H1 (cell line): ENCODE measurements around the gene GYPC. TPM values are rescaled to one million over a fixed set of nuclear protein-coding genes. Genes with fewer than 3 reads are reported as not detected.

Source experiments
- CTCF ChIA-PET: fragments of 300-600 bp; sonication (Branson Sonifier 250); formaldehyde crosslinking; loops from one replicate; lab custom pipeline; 2021; ENCODE audit not compliant: partially characterized antibody; lab: Charles Lee
- POLR2A ChIA-PET: fragments of 300-600 bp; sonication (Branson Sonifier 250); formaldehyde crosslinking; loops from one replicate; lab custom pipeline; 2021; ENCODE audit warnings: inconsistent platforms; ENCODE audit not compliant: partially characterized antibody; lab: Charles Lee
- DNase-seq, 2 experiments: peaks; one replicate each; pipeline versions ENCODE4 v3.0.0 to v3.0.0-alpha.2; 2010 to 2022; ENCODE audit warnings: low spot score in 2 of 2, low read depth in 1 of 2, mixed read lengths in 1 of 2
- FAIRE-seq: peaks from 2 replicates; lab custom pipeline; 2011; peaks lifted over from hg19 to GRCh38; lab: Jason Lieb, UNC
- H2AFZ ChIP-seq: 2 replicates; pipeline ENCODE4 v1.8.1; 2012; ENCODE audit warnings: low read length, inconsistent platforms
- H2AK5ac ChIP-seq: 2 replicates; pipeline ENCODE4 v1.6.1; 2013; ENCODE audit warnings: low read depth, low read length
- H2BK120ac ChIP-seq: replicated peaks from 2 replicates; pipeline ENCODE3; 2013; ENCODE audit warnings: low read depth, low read length, inconsistent platforms
- H2BK12ac ChIP-seq: 2 replicates; pipeline ENCODE4 v1.6.1; 2013; ENCODE audit warnings: low read depth, low read length
- H2BK15ac ChIP-seq: 2 replicates; pipeline ENCODE4 v1.6.1; 2013; ENCODE audit warnings: low read length
- H2BK20ac ChIP-seq: 2 replicates; pipeline ENCODE4 v1.6.1; 2013; ENCODE audit warnings: low read length
- H2BK5ac ChIP-seq: 2 replicates; pipeline ENCODE4 v1.6.1; 2013; ENCODE audit warnings: low read depth, low read length
- H3K14ac ChIP-seq: 2 replicates; pipeline ENCODE4 v1.6.1; 2013; ENCODE audit warnings: inconsistent platforms; ENCODE audit not compliant: insufficient read length
- H3K18ac ChIP-seq: 2 replicates; pipeline ENCODE4 v1.6.1; 2013; ENCODE audit warnings: low read length; ENCODE audit errors: extremely low read depth
- H3K23ac ChIP-seq: 2 replicates; pipeline ENCODE4 v1.6.1; 2013; ENCODE audit warnings: inconsistent platforms; ENCODE audit not compliant: insufficient read length
- H3K23me2 ChIP-seq: 2 replicates; pipeline ENCODE4 v1.6.1; 2013; ENCODE audit warnings: low read depth, low read length
- H3K27ac ChIP-seq: 2 replicates; pipeline ENCODE4 v1.6.1; 2011; ENCODE audit warnings: low read depth, low read length, inconsistent platforms
- H3K27me3 ChIP-seq, 4 experiments: replicated peaks in 1 of 4; 1 replicate in 1 of 4; 2 replicates in 3 of 4; pipeline versions ENCODE4 v1.6.1 to v1.8.1; 2011 to 2013; ENCODE audit warnings: low read length in 3 of 4, mild to moderate bottlenecking in 3 of 4, inconsistent platforms in 2 of 4, mixed read lengths in 2 of 4, moderate library complexity in 1 of 4; ENCODE audit not compliant: control insufficient read depth in 3 of 4, insufficient read depth in 3 of 4; ENCODE audit errors: extremely low read depth in 1 of 4
- H3K36me3 ChIP-seq, 4 experiments: 2 replicates each; pipeline versions ENCODE4 v1.6.1 to v1.8.1; 2011 to 2013; ENCODE audit warnings: mild to moderate bottlenecking in 4 of 4, low read length in 3 of 4, moderate library complexity in 2 of 4, control low read depth in 1 of 4, inconsistent platforms in 1 of 4; ENCODE audit not compliant: insufficient read depth in 4 of 4, control insufficient read depth in 2 of 4
- H3K4ac ChIP-seq: replicated peaks from 2 replicates; pipeline ENCODE3; 2013; ENCODE audit warnings: low read length, low read depth, mixed read lengths, inconsistent platforms; ENCODE audit not compliant: insufficient read length
- H3K4me1 ChIP-seq, 4 experiments: replicated peaks in 1 of 4; 1 replicate in 1 of 4; 2 replicates in 3 of 4; pipeline versions ENCODE4 v1.6.1 to v1.8.1; 2011 to 2013; ENCODE audit warnings: low read length in 3 of 4, inconsistent platforms in 2 of 4, mixed read lengths in 1 of 4; ENCODE audit not compliant: insufficient read depth in 4 of 4, control insufficient read depth in 3 of 4
- H3K4me2 ChIP-seq, 2 experiments: 2 replicates each; pipeline versions ENCODE4 v1.6.1 to v1.8.1; 2011 to 2013; ENCODE audit warnings: low read depth in 2 of 2, low read length in 2 of 2, control low read depth in 1 of 2, inconsistent platforms in 1 of 2, mild to moderate bottlenecking in 1 of 2; ENCODE audit not compliant: insufficient read depth in 1 of 2
- H3K4me3 ChIP-seq, 4 experiments: fragments of 200-600, 300-600 bp in 1 of 4; sonication (generic), shearing (Covaris generic), sonication (Bioruptor Twin) in 1 of 4; 2 replicates each; pipeline versions ENCODE4 v1.5.1 to v1.8.1; 2011 to 2016; ENCODE audit warnings: low read length in 4 of 4, low read depth in 3 of 4, control low read depth in 2 of 4, inconsistent platforms in 2 of 4, mild to moderate bottlenecking in 2 of 4, mixed read lengths in 1 of 4, moderate library complexity in 1 of 4; ENCODE audit not compliant: insufficient read depth in 2 of 4; ENCODE audit errors: extremely low read depth in 1 of 4
- H3K56ac ChIP-seq: replicated peaks from 2 replicates; pipeline ENCODE3; 2013; ENCODE audit warnings: low read depth, mild to moderate bottlenecking, mixed read lengths, low read length, inconsistent platforms; ENCODE audit not compliant: insufficient read length
- H3K79me1 ChIP-seq: 2 replicates; pipeline ENCODE4 v1.6.1; 2013; ENCODE audit warnings: low read depth, low read length, control low read depth
- H3K79me2 ChIP-seq, 2 experiments: 2 replicates each; pipeline versions ENCODE4 v1.6.1 to v1.8.1; 2012 to 2013; ENCODE audit warnings: low read length in 2 of 2, mild to moderate bottlenecking in 2 of 2, inconsistent platforms in 1 of 2; ENCODE audit not compliant: insufficient read depth in 2 of 2, control insufficient read depth in 1 of 2
- H3K9ac ChIP-seq, 4 experiments: replicated peaks in 1 of 4; 1 replicate in 1 of 4; 2 replicates in 3 of 4; pipeline versions ENCODE4 v1.6.1 to v1.8.1; 2011 to 2013; ENCODE audit warnings: low read depth in 3 of 4, low read length in 3 of 4, control low read depth in 2 of 4, mild to moderate bottlenecking in 2 of 4, moderate library complexity in 2 of 4, inconsistent platforms in 1 of 4; ENCODE audit errors: extremely low read depth in 1 of 4
- H3K9me3 ChIP-seq, 2 experiments: 2 replicates each; pipeline versions ENCODE4 v1.6.1 to v1.8.1; 2012 to 2013; ENCODE audit warnings: mild to moderate bottlenecking in 2 of 2, moderate library complexity in 2 of 2, control low read depth in 1 of 2, inconsistent platforms in 1 of 2, low read depth in 1 of 2, low read length in 1 of 2, mixed read lengths in 1 of 2; ENCODE audit not compliant: insufficient read depth in 2 of 2
- H4K20me1 ChIP-seq, 2 experiments: replicated peaks in 1 of 2; 2 replicates each; pipeline versions ENCODE3 to v1.8.1; 2011 to 2013; ENCODE audit warnings: inconsistent platforms in 2 of 2, low read length in 2 of 2, mild to moderate bottlenecking in 1 of 2; ENCODE audit not compliant: insufficient read depth in 2 of 2, control insufficient read depth in 1 of 2
- H4K5ac ChIP-seq: 2 replicates; pipeline ENCODE4 v1.6.1; 2013; ENCODE audit warnings: low read length, low read depth, mixed read lengths, inconsistent platforms; ENCODE audit not compliant: insufficient read length
- H4K8ac ChIP-seq: 2 replicates; pipeline ENCODE4 v1.8.0; 2013; ENCODE audit warnings: mild to moderate bottlenecking, moderate library complexity, low read length, inconsistent platforms; ENCODE audit not compliant: insufficient read depth; ENCODE audit errors: extremely low read depth
- H4K91ac ChIP-seq: replicated peaks from 2 replicates; pipeline ENCODE3; 2013; ENCODE audit warnings: low read length, mixed read lengths, inconsistent platforms; ENCODE audit not compliant: insufficient read length
- BCL11A ChIP-seq, 2 experiments: IDR thresholded peaks; one replicate each; pipeline ENCODE4 v1.6.1; 2011; ENCODE audit warnings: low read depth in 2 of 2, low read length in 2 of 2, mild to moderate bottlenecking in 2 of 2
- BRCA1 ChIP-seq: IDR thresholded peaks from 2 replicates; pipeline ENCODE4 v1.6.1; 2012; ENCODE audit warnings: low read depth, low read length, improper control_type of control experiment
- CEBPB ChIP-seq: IDR thresholded peaks from 2 replicates; pipeline ENCODE4 v1.6.1; 2012; ENCODE audit warnings: low read depth, low read length
- E2F6 ChIP-seq: IDR thresholded peaks from 2 replicates; pipeline ENCODE4 v1.6.1; 2012; ENCODE audit warnings: inconsistent platforms
- FOSL1 ChIP-seq: IDR thresholded peaks from 2 replicates; pipeline ENCODE4 v1.6.1; 2011; ENCODE audit warnings: mild to moderate bottlenecking, low read depth, low read length, moderate library complexity; ENCODE audit not compliant: insufficient read depth
- HDAC2 ChIP-seq, 2 experiments: fragments of 300-600 bp in 1 of 2; sonication (generic) in 1 of 2; IDR thresholded peaks; 2 replicates each; pipeline ENCODE4 v1.6.1; 2011 to 2012; ENCODE audit warnings: low read depth in 2 of 2, low read length in 2 of 2, mild to moderate bottlenecking in 2 of 2, moderate library complexity in 2 of 2, borderline replicate concordance in 1 of 2, inconsistent platforms in 1 of 2
- KDM4A ChIP-seq: IDR thresholded peaks from one replicate; pipeline ENCODE4 v1.7.1; 2012; ENCODE audit warnings: low read depth, mild to moderate bottlenecking, moderate library complexity, low read length, inconsistent platforms; ENCODE audit not compliant: severe bottlenecking
- PHF8 ChIP-seq: fragments of 200-600 bp; sonication (generic); conservative IDR thresholded peaks from 2 replicates; pipeline ENCODE4 v1.7.1; 2012; ENCODE audit warnings: low read depth, mild to moderate bottlenecking, inconsistent platforms, low read length, moderate library complexity
- TAF7 ChIP-seq: optimal IDR thresholded peaks from 2 replicates; pipeline ENCODE3; 2011; ENCODE audit warnings: low read depth, mild to moderate bottlenecking, inconsistent platforms, low read length, moderate library complexity, borderline replicate concordance
- TBP ChIP-seq: IDR thresholded peaks from 2 replicates; pipeline ENCODE4 v1.6.1; 2011; ENCODE audit warnings: low read depth, low read length, improper control_type of control experiment
- TEAD4 ChIP-seq: IDR thresholded peaks from 2 replicates; pipeline ENCODE4 v1.6.1; 2012; ENCODE audit warnings: low read depth, low read length, inconsistent platforms, mixed read lengths
- WGBS, 2 experiments: shearing (Covaris generic) in 1 of 2; methylation state at CpG; one replicate each; pipeline versions ENCODE4 v1.1.6 to v1.1.7; 2013 to 2015; ENCODE audit warnings: low lambda C conversion rate in 2 of 2, mixed read lengths in 2 of 2, inconsistent platforms in 1 of 2, low coverage in 1 of 2, missing lambda C conversion rate in 1 of 2; ENCODE audit not compliant: insufficient replicate concordance in 2 of 2, insufficient coverage in 1 of 2, insufficient read length in 1 of 2; ENCODE audit errors: extremely low coverage in 1 of 2, missing lambda C conversion rate in 1 of 2; 5-methylcytosine and 5-hydroxymethylcytosine counted together
- polyA plus RNA-seq, 7 experiments: library from polyadenylated mRNA; depleted of rRNA in 3 of 7; stranded (reverse) in 5 of 7; unstranded in 2 of 7; fragments of >200 nt in 5 of 7; fragments of 200-250 nt in 2 of 7; gene quantifications; 1 replicate in 5 of 7; 2 replicates in 1 of 7; 4 replicates in 1 of 7; pipeline versions ENCODE4 v1.2.1 to v1.2.3, GENCODE V29; 2011 to 2013; ENCODE audit warnings: missing spikeins in 2 of 7, mixed read lengths in 2 of 7
- total RNA-seq: library from RNA; stranded (reverse); fragmentation: NEBNext Ultra II Directional; extraction: Animal tissue kit (Norgen Biotek cat#: 25700); gene quantifications from 2 replicates; pipeline ENCODE4 v1.2.1, GENCODE V29; 2021

The GYPC gene
- total and polyA plus RNA-seq, 2 of the 8 experiments (the other 6 are each of a cell fraction or from before 2014, with no cell fraction given), result 26.8 to 53.6 TPM

GRCh38 chr2:126714191-126714965, 58.4 kb downstream of the GYPC start:
- WGBS, 2 experiments, result 94% methylated on average over 6 of the region's 6 CpGs; no CpG with 5 or more reads in 1 of the 2 experiments
- FAIRE-seq, result no peak
- Histone ChIP-seq H4K8ac (no peak overlapping the region), H3K79me2 (no peaks in the 10 kb centered on the region), H3K27ac (no peak overlapping the region), H3K23ac (no peak overlapping the region), H3K79me1 (no peaks in the 10 kb centered on the region), H3K4ac (no peak overlapping the region), H2AFZ (0 out of 2 replicates have a peak overlapping the region, but pooled peaks have one; percentile 58), H2BK120ac (no peak overlapping the region), H3K23me2 (no peaks in the 10 kb centered on the region; the same call in 1 of the 2 replicates), H4K20me1 (no peaks in the 10 kb centered on the region), H3K9ac (no peak overlapping the region), H2BK12ac (no peak overlapping the region), H2BK5ac (no peak overlapping the region), H3K14ac (no peak overlapping the region), H3K18ac (no peak overlapping the region), H3K4me1 (no peaks in the 10 kb centered on the region), H4K91ac (no peak overlapping the region), H2AK5ac (no peak overlapping the region), H3K56ac (no peak overlapping the region), H3K4me2 (no peak overlapping the region), H2BK15ac (no peak overlapping the region), H3K27me3 (no peaks in the 10 kb centered on the region), H4K5ac (no peak overlapping the region), H3K9me3 (0 out of 4 replicates have a peak, but pooled peaks cover 0 to 2% of the 10 kb centered on the region in 2 experiments), H2BK20ac (no peak overlapping the region), H3K36me3 (no peaks in the 10 kb centered on the region), H3K4me3 (no peak overlapping the region)
- ChIA-PET CTCF (interaction anchor here (1.1 to 1.5 kb wide), 3 partner anchors 8 to 187 kb away, joined by 3 to 4 read pairs (median 3); no protein-coding TSS in a partner anchor), POLR2A (interaction anchor here (1.1 kb wide), 1 partner anchor 10 kb away, joined by 5 read pairs; no protein-coding TSS in a partner anchor)
- DNase-seq, result peak in 1 of 2 experiments; percentile 11
- no peak for TF ChIP-seq TBP
- no peak for TF ChIP-seq E2F6
- no peak for TF ChIP-seq TEAD4
- no peak for TF ChIP-seq PHF8
- TF ChIP-seq BCL11A (IDR thresholded peaks at IDR 0.05; ENCODE audit: low read depth in 2 of 2, low read length in 2 of 2), result no peak
- no peak for TF ChIP-seq HDAC2 (IDR thresholded peaks at IDR 0.05; ENCODE audit: borderline replicate concordance in 1 of 2, low read depth in 2 of 2, low read length in 2 of 2)
- TF ChIP-seq BRCA1, result no peak
- no peak for TF ChIP-seq KDM4A
- TF ChIP-seq FOSL1, result no peak
- no peak for TF ChIP-seq CEBPB
- TF ChIP-seq TAF7, result no peak
